HG03066 (cell line): Measurements from ENCODE around the gene LCE2C.

ENCODE experiments used
- ATAC-seq: cut with Tn5 transposase; IDR thresholded peaks from one replicate; pipeline ENCODE4 v1.9.1; 2021; ENCODE audit warnings: low read depth; ENCODE audit not compliant: unreplicated experiment

LCE2C gene

GRCh38 chr1:152718238-152718637 lies 43.2 kb downstream of the LCE2C start:
- ATAC-seq = no peak

GRCh38 chr1:152725261-152725660 lies 50.2 kb downstream of the LCE2C start:
- ATAC-seq = no peak
